Measurements from ENCODE around the gene DUOX2. TPM values are rescaled to one million over a fixed set of nuclear protein-coding genes. Genes with fewer than 3 reads are reported as not detected.
A peak's percentile ranks its signal among the peaks of the same experiment; 100 is the strongest.

DUOX2 gene
- total RNA-seq, 4 donors from 2014 or later: not detected

- no peak for ATAC-seq
- Histone ChIP-seq H3K9me3 (no peaks in the 10 kb centered on the region), H3K4me1 (no peaks in the 10 kb centered on the region), H3K27ac (no peak overlapping the region), H3K27me3 (no peaks in the 10 kb centered on the region), H3K36me3 (no peaks in the 10 kb centered on the region), H3K4me3 (no peak overlapping the region)
- TF ChIP-seq, protein P1, sequence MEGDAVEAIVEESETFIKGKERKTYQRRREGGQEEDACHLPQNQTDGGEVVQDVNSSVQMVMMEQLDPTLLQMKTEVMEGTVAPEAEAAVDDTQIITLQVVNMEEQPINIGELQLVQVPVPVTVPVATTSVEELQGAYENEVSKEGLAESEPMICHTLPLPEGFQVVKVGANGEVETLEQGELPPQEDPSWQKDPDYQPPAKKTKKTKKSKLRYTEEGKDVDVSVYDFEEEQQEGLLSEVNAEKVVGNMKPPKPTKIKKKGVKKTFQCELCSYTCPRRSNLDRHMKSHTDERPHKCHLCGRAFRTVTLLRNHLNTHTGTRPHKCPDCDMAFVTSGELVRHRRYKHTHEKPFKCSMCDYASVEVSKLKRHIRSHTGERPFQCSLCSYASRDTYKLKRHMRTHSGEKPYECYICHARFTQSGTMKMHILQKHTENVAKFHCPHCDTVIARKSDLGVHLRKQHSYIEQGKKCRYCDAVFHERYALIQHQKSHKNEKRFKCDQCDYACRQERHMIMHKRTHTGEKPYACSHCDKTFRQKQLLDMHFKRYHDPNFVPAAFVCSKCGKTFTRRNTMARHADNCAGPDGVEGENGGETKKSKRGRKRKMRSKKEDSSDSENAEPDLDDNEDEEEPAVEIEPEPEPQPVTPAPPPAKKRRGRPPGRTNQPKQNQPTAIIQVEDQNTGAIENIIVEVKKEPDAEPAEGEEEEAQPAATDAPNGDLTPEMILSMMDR (IDR thresholded peaks at IDR 0.05 in 4 of 5, conservative IDR thresholded peaks at IDR 0.05 in 1 of 5): no peak
- no peak for TF ChIP-seq POLR2A (IDR thresholded peaks at IDR 0.05)
- no peak for DNase-seq
- in situ Hi-C loops (cut with MboI; ENCODE audit: low sequenced_read_pairs in 4 of 4) (no loop called here), intact Hi-C loops (cut with DNase I; ENCODE audit: low total_unique reads) (no loop called here)
Measured at GRCh38 chr15:45095661-45096060, 18.3 kb downstream of the DUOX2 start.

- no peak for ATAC-seq
- no peak overlapping the region for H3K4me3 ChIP-seq
- DNase-seq: no peak
- H3K27ac ChIP-seq: no peak overlapping the region
- TF ChIP-seq, protein P1 (IDR thresholded peaks at IDR 0.05 in 4 of 5, conservative IDR thresholded peaks at IDR 0.05 in 1 of 5): no peak
- no peak for TF ChIP-seq POLR2A (IDR thresholded peaks at IDR 0.05)
- H3K4me1 ChIP-seq: no peaks in the 10 kb centered on the region
- H3K36me3 ChIP-seq: no peaks in the 10 kb centered on the region
- in situ Hi-C loops (cut with MboI; ENCODE audit: low sequenced_read_pairs in 4 of 4): no loop called here
- no peaks in the 10 kb centered on the region for H3K27me3 ChIP-seq
- no peaks in the 10 kb centered on the region for H3K9me3 ChIP-seq
- intact Hi-C loops (cut with DNase I; ENCODE audit: low total_unique reads): no loop called here
Measured at GRCh38 chr15:45094358-45094730, 19.6 kb downstream of the DUOX2 start.

- TF ChIP-seq, protein P1 (IDR thresholded peaks at IDR 0.05 in 4 of 5, conservative IDR thresholded peaks at IDR 0.05 in 1 of 5): no peak
- no peak for TF ChIP-seq POLR2A (IDR thresholded peaks at IDR 0.05)
- no peak overlapping the region for H3K4me3 ChIP-seq
- no peaks in the 10 kb centered on the region for H3K36me3 ChIP-seq
- in situ Hi-C loops (cut with MboI; ENCODE audit: low sequenced_read_pairs in 4 of 4) (no loop called here), intact Hi-C loops (cut with DNase I; ENCODE audit: low total_unique reads) (no loop called here)
- ATAC-seq: no peak
- no peaks in the 10 kb centered on the region for H3K27me3 ChIP-seq
- no peaks in the 10 kb centered on the region for H3K9me3 ChIP-seq
- DNase-seq: no peak
- H3K4me1 ChIP-seq: no peaks in the 10 kb centered on the region
- H3K27ac ChIP-seq: no peak overlapping the region
Measured at GRCh38 chr15:45093622-45094357, 20.2 kb downstream of the DUOX2 start.

DNA sequence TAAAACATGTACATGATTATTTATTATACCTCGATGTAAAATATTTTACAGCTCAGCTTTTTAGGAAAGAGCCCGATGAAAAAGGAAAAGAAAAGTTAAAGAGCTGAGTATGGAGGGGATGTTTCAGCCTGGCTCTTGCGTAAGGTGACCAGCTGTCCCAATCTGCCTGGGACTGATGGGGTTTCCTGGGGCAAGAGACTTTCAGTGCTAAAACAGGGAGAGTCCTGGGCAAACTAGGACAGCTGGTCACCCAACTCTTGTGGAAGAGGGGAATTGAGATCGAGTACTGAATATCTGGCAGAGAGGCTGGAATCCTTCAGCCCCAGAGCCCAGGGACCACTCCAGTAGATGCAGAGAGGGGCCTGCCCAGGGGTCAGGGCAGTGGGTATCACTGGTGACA lies 21.0 kb downstream of the DUOX2 start:
- intact Hi-C loops (cut with DNase I; ENCODE audit: low total_unique reads) (no loop called here), in situ Hi-C loops (cut with MboI; ENCODE audit: low sequenced_read_pairs in 4 of 4) (no loop called here)
- no peaks in the 10 kb centered on the region for H3K27me3 ChIP-seq
- DNase-seq (no peak), ATAC-seq (no peak)
- H3K9me3 ChIP-seq: no peaks in the 10 kb centered on the region
- H3K4me1 ChIP-seq: no peaks in the 10 kb centered on the region
- H3K27ac ChIP-seq: no peak overlapping the region
- no peak for TF ChIP-seq POLR2A (IDR thresholded peaks at IDR 0.05)
- TF ChIP-seq, protein P1 (IDR thresholded peaks at IDR 0.05 in 4 of 5, conservative IDR thresholded peaks at IDR 0.05 in 1 of 5): no peak
- H3K4me3 ChIP-seq: no peak overlapping the region
- no peaks in the 10 kb centered on the region for H3K36me3 ChIP-seq

GRCh38 chr15:45091576-45091975 lies 22.4 kb downstream of the DUOX2 start:
- intact Hi-C loops (cut with DNase I; ENCODE audit: low total_unique reads): no loop called here
- Histone ChIP-seq H3K36me3 (no peaks in the 10 kb centered on the region), H3K4me3 (no peak overlapping the region), H3K9me3 (no peaks in the 10 kb centered on the region), H3K27ac (no peak overlapping the region), H3K27me3 (peaks cover 0 to 6% (median 0%) of the 10 kb centered on the region in 3 donors), H3K4me1 (no peaks in the 10 kb centered on the region)
- TF ChIP-seq POLR2A (IDR thresholded peaks at IDR 0.05): no peak
- TF ChIP-seq, protein P1 (IDR thresholded peaks at IDR 0.05 in 4 of 5, conservative IDR thresholded peaks at IDR 0.05 in 1 of 5): no peak
- DNase-seq: peak in 1 of 2 donors; percentile 55
- in situ Hi-C loops (cut with MboI; ENCODE audit: low sequenced_read_pairs in 4 of 4): no loop called here
- peak; percentile 39 to 76 for ATAC-seq

Data from gastrocnemius medialis (tissue), 4 donors.